Suppressor macrophage treated with lipopolysaccharide for 1 hour (primary cell): ENCODE data around the gene ME3.

Experiments
- DNase-seq, 3 donors: peaks; one replicate each; pipeline ENCODE4 v3.0.0-alpha.2; 2020 to 2022

ME3 gene

GRCh38 chr11:86510097-86510496 lies 162.3 kb downstream of the ME3 start:
- no peak for DNase-seq

GRCh38 chr11:86509588-86509974 lies 162.8 kb downstream of the ME3 start:
- no peak for DNase-seq

- no peak for DNase-seq
Measured at GRCh38 chr11:86508604-86509587, 163.5 kb downstream of the ME3 start.

GRCh38 chr11:86507249-86507845 lies 165.1 kb downstream of the ME3 start:
- no peak for DNase-seq

GRCh38 chr11:86506235-86506634 lies 166.2 kb downstream of the ME3 start:
- no peak for DNase-seq

GRCh38 chr11:86503131-86503530 lies 169.3 kb downstream of the ME3 start:
- DNase-seq = no peak

- DNase-seq = no peak
Measured at GRCh38 chr11:86502137-86502642, 170.2 kb downstream of the ME3 start.

- no peak for DNase-seq
Measured at GRCh38 chr11:86500500-86501140, 171.8 kb downstream of the ME3 start.

- no peak for DNase-seq
Measured at GRCh38 chr11:86499723-86500129, 172.7 kb downstream of the ME3 start.

- no peak for DNase-seq
Measured at GRCh38 chr11:86497836-86498235, 174.6 kb downstream of the ME3 start.

GRCh38 chr11:86497310-86497709 lies 175.1 kb downstream of the ME3 start:
- DNase-seq = no peak

- no peak for DNase-seq
Measured at GRCh38 chr11:86495351-86495750, 177.1 kb downstream of the ME3 start.

GRCh38 chr11:86492370-86493010 lies 179.9 kb downstream of the ME3 start:
- no peak for DNase-seq

- DNase-seq = no peak
Measured at GRCh38 chr11:86491027-86491426, 181.4 kb downstream of the ME3 start.

- no peak for DNase-seq
Measured at GRCh38 chr11:86490582-86490981, 181.8 kb downstream of the ME3 start.

GRCh38 chr11:86489442-86489841 lies 183.0 kb downstream of the ME3 start:
- DNase-seq = no peak

GRCh38 chr11:86488553-86488952 lies 183.9 kb downstream of the ME3 start:
- DNase-seq = no peak

GRCh38 chr11:86487671-86488070 lies 184.7 kb downstream of the ME3 start:
- no peak for DNase-seq

GRCh38 chr11:86486261-86487030 lies 186.0 kb downstream of the ME3 start:
- DNase-seq = no peak

- no peak for DNase-seq
Measured at GRCh38 chr11:86484795-86485166, 187.6 kb downstream of the ME3 start.

GRCh38 chr11:86483940-86484794 lies 188.2 kb downstream of the ME3 start:
- no peak for DNase-seq
